PFSK-1 (cell line): ENCODE results near the gene RASGRF2.

Experiments used
- FOXP2 ChIP-seq: optimal IDR thresholded peaks from 2 replicates; pipeline ENCODE3; 2011; ENCODE audit warnings: borderline replicate concordance, control low read depth, inconsistent platforms; ENCODE audit not compliant: insufficient read depth; ENCODE audit errors: extremely low read length, extremely low read depth
- POLR2AphosphoS5 ChIP-seq: IDR thresholded peaks from 2 replicates; pipeline ENCODE4 v1.6.1; 2012; ENCODE audit warnings: low read depth, mild to moderate bottlenecking, control low read depth, low read length, moderate library complexity
- SIN3A ChIP-seq: IDR thresholded peaks from 2 replicates; pipeline ENCODE4 v1.6.1; 2012; ENCODE audit warnings: mild to moderate bottlenecking, low read length, moderate library complexity, borderline replicate concordance; ENCODE audit not compliant: insufficient read depth
- TAF1 ChIP-seq: IDR thresholded peaks from 2 replicates; pipeline ENCODE4 v1.6.1; 2012; ENCODE audit warnings: low read length, control low read depth, borderline replicate concordance; ENCODE audit not compliant: insufficient read depth
- TF ChIP-seq, protein P1 (sequence below), 2 experiments: IDR thresholded peaks; 2 replicates each; pipeline versions ENCODE4 v1.6.1 to v1.8.0; 2011 to 2012; ENCODE audit warnings: low read depth in 2 of 2, low read length in 2 of 2, control low read depth in 1 of 2, inconsistent platforms in 1 of 2, mild to moderate bottlenecking in 1 of 2, moderate library complexity in 1 of 2; ENCODE audit not compliant: insufficient read depth in 1 of 2

DNA sequence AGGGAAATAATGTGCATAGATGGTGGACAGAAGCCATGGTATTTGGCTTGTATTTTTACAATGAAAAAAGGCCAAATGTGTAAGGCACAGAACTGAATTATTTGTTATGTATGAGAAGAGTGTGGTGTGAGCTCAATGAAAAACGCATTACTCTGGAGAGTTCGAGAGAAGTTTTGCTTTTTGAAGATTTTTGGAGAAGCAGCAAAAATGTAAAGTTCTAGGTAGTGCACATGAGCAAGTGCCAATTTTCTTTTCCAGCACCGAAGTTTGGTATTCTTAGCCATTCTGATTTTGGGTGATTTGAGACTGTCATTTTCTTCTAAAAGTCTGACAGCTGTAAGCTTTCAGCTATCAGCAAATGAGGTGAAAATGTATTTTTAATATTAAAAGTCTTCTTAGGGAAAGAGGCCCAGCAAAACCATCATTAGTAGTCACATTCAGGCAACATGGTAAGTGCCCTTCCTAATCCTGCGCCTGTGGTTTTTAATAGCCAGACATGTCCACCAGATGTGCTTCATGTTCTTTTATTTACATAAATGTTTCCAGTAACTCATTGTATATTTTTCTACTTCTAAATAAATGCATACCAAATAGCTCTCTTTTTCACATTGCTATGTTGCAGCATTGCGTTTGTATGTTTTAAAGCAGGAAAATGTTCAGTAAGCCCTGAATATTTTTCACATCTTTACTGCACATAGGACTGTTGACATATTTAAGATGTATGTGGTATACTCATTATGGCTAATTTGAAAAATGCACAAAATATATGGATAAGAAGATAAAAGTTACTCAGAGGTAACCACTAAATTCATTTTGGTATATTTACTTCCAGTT, 50.4 kb downstream of the RASGRF2 start:
- TF ChIP-seq TAF1 (no peak), POLR2AphosphoS5 (no peak), FOXP2 (no peak), SIN3A (no peak)
- TF ChIP-seq, protein P1, sequence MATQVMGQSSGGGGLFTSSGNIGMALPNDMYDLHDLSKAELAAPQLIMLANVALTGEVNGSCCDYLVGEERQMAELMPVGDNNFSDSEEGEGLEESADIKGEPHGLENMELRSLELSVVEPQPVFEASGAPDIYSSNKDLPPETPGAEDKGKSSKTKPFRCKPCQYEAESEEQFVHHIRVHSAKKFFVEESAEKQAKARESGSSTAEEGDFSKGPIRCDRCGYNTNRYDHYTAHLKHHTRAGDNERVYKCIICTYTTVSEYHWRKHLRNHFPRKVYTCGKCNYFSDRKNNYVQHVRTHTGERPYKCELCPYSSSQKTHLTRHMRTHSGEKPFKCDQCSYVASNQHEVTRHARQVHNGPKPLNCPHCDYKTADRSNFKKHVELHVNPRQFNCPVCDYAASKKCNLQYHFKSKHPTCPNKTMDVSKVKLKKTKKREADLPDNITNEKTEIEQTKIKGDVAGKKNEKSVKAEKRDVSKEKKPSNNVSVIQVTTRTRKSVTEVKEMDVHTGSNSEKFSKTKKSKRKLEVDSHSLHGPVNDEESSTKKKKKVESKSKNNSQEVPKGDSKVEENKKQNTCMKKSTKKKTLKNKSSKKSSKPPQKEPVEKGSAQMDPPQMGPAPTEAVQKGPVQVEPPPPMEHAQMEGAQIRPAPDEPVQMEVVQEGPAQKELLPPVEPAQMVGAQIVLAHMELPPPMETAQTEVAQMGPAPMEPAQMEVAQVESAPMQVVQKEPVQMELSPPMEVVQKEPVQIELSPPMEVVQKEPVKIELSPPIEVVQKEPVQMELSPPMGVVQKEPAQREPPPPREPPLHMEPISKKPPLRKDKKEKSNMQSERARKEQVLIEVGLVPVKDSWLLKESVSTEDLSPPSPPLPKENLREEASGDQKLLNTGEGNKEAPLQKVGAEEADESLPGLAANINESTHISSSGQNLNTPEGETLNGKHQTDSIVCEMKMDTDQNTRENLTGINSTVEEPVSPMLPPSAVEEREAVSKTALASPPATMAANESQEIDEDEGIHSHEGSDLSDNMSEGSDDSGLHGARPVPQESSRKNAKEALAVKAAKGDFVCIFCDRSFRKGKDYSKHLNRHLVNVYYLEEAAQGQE (IDR thresholded peaks at IDR 0.05; ENCODE audit: insufficient read depth in 1 of 2, low read depth in 2 of 2, low read length in 2 of 2): no peak
